ENCODE results near the gene KCNJ12.
"Not testable (repeated sequence)": the region's sequence is repeated elsewhere in the genome, so short reads cannot be mapped to it uniquely, and the experiment has no call there.

The KCNJ12 gene

DNA sequence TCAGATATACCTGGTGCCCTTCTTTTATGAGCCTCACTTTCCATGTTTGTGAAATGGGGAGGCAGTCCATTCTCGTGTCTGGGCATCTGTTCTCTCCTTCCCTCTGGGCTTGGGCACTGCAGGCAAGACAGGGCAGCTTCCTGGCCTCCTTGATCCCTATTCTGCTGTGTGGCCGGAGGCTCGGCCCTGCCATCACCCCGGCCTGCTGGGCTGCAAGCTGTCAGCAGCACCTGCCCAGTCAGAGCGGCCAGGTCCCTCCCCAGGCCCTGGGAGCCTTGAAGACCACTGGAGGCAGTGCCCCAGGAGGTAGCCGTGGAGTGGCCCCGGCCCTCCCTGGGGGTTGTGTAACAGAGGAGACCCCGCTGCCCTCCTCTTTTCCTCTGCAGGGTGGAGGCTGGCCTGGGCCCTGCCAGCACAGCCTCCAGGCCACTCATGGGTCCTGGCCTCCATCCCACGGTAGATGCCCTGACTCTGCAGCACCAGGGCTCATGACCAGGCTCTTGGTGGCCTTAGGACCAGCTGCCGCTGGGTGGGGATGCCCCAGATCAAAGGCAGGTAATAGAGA is 9.2 kb downstream of the KCNJ12 start:
- no peak for DNase-seq (ENCODE audit: low read depth in 2 of 2)

DNA sequence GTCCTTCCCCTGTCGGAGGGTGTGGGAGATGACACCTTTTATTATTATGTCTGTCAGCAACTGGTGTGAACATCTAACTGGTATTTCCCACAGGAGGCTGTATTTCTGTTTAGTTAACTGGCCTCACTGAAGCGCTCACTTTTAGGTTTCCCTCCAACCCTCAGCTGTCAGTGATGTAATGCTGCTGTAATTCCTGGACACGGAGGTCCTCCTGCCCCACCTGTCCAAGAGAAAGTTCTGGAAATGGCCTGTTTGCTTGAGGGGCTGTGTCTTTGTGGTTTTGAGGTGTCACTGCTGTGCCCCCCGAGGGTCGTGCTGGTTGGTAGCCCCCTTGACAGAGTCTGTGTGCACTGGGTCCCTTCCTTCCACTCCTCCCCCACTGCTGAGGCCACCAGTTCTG is 11.5 kb downstream of the KCNJ12 start:
- DNase-seq (ENCODE audit: low read depth in 2 of 2), result no peak

DNA sequence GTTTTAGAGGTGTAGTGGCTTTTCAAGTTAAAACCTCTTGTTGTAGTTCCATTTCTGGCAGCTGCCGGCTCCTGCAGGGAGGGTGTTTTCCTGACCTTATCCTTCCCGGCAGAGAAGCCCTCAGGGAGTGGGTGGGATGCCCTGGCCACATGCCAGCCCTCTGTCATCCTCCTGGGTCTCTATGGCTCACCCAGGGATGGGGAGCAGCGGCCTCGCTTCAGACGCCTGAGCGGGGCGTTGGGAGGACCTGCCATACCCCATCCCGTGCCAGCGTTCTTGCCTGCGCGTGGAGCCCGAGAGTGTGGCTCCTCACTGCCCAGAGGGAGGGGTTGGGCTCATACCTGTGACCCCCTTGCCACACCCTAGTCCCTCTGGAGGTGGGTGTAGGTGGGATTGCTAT is 11.9 kb downstream of the KCNJ12 start:
- DNase-seq (ENCODE audit: low read depth in 2 of 2), result no peak

DNA sequence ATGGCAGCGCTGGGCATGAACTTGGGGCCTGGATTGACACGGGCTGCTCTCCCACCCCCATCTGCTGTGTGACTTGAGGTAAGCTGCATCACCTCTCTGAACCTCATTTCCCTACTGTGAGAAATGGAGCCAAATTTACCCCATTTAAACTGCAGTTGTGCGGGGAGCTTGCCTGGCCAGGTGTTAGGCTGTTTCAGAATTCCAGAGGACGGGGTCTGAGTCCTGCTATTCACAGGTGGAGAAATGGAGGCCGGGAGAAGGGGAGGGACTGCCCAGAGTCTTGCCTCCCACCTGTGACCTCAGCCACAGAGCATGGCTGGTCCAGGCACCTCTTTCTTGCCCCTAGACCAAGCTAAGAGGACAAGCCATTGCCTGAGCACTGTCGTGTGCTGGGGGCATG is 12.8 kb downstream of the KCNJ12 start:
- DNase-seq (ENCODE audit: low read depth in 2 of 2), result no peak

DNA sequence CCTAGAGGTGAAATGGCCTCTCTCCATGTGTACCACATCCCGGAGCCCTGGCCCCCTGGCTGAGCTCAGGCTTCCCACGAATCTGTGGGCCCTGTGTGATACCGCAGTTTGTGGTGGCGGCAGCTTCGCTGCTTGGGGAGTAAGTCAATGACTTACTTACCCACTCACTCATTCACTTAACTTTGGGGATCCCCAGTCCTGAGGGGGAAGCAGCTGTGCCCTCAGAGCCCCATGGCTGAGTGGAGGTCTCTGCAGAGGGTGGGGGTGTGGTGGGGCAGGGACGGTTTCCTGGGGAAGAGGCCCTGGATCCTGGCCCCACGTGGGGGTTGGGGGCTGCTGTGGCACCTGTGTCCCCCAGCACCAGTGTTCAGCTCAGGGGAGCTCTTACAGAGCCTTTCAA is 13.2 kb downstream of the KCNJ12 start:
- DNase-seq (ENCODE audit: low read depth in 2 of 2), result no peak

DNA sequence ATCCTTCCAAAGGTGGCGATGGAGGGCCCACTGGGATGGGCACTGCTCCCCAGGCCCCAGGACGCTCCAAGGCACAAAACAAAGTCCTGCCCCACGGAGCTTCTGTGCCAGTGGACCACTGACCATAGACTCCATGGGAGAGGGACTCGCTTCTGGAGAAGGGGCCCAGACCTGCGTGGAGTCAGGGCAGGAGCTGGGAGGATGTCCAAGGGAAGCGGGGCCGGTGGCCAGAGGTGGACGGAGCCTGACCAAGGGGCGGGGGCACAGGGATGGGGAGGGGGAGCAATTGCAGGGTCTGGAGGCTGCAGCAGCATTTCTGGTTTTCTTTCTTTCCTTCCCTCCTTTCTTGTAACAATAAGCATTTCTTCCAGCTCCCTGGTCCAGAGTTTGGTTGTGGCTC is 14.1 kb downstream of the KCNJ12 start:
- DNase-seq (ENCODE audit: low read depth in 2 of 2), result no peak

DNA sequence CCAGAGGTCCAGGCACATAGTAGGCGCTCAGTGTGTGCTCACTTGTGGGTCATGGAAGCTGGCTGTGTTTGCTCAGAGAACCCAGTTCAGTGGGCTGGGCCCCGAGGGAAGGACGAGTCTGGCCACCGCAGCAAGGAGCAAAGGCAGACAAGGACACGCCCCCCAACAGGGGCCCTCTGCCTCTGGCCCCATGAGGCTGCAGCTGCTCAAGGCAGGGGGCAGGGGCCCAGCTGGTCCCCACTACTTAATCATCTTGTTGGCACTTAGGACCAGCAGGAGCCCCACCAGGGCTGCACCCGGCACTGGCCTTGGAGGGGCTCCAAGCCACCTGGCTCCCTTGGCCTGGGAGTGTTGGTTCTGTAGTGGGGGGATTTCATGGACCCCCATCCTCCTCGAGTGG is 16.1 kb downstream of the KCNJ12 start:
- no peak for DNase-seq (ENCODE audit: low read depth in 2 of 2)

DNA sequence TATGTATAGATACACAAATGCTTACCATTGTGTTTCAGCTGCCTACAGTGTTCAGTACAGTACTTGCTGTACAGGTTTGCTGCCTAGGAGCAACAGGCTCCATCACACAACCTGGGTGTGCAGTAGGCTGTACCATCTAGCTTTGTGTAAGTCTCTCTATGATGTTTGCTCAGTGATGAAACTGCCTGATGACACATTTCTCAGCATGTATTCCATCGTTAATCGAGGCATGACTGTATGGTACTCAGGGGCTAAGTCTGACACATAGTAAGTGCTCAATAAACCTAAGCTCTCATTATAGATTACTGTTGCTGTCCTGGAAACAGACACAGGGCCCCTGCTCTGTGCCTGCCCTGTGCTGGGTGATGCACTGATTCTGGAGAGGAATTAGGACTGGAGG is 18.1 kb downstream of the KCNJ12 start:
- no peak for DNase-seq (ENCODE audit: low read depth in 2 of 2)

DNA sequence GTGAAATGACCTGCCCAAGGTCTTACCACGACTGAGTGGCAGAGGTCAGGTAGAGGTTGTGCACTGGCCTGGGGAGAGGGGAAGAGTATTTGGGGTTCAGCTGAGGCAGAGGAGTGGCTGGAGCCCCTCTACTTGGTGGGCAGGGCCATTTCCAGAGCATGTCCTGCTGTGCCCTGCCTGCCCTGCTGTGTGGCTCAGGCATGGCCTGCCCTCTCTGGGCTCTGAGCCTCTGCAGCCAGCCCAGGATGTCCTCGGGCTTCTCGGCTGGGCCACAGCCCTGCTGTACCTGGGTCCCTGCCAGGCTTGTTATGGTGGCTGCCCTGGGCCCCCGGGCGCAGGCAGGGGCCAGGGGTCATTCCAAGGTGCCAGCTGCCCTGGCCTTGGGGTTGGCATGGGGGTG is 19.6 kb downstream of the KCNJ12 start:
- DNase-seq (ENCODE audit: low read depth in 2 of 2), result no peak

DNA sequence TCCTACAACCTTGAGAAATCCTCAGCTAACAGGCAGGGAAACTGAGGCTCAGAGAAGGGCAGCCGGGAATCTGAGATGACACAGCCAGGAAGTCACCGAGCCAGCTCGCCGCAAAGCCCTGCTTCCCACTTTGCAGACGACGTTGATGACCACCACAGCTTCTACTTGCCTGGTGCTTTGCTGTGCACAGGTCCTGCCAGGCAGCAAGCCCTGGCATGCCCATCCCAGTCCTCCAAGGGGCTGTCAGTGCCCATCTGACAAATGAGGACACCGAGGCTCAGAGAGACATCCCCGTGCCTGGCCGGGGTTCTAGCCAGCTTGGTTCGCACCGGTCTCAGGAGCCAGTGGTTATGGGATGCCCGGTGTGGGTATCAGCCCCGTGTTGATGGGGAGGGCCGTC is 20.1 kb downstream of the KCNJ12 start:
- DNase-seq (ENCODE audit: low read depth in 2 of 2), result no peak

DNA sequence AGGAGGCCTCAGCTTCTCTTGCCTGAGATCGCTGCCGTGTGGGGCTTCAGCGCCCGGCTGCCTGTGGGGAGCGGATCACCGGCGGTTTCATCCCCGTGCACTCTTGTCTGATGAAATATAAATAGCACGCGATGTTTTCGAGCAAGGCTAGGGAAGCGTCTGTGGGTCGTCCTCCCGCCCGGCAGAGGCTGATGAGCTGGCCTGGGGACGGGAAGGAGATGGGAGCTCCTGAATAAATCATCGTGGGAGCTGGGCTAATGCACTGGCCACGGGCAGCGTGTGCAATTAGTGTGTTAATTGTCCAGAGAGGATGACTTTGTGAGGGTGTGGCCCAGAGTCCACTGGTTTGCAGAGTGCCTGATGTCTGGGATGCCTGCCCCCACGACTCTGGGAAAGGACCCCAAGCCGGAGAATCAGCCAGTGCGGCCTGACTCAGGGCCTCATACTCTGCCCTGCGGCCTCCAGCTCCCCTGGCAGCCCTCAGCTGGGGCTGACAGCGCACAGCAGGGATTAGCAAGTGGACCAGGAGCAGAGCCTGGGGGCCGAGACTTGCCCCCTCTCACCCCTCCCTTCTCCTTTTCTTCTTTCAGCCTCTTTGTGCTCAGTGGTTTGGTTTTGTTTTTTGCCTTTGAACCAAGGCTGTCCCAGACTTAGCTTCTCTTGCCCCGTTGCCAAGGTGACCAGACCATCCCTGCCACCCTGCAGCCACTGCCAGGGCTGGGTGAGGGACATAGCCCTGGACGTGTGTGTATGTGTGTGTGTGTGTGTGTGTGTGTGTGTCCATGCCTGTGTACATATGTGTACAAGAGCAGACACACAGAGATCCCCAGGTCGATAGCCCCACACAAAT is 21.4 kb downstream of the KCNJ12 start:
- DNase-seq (ENCODE audit: low read depth in 2 of 2), result no peak

DNA sequence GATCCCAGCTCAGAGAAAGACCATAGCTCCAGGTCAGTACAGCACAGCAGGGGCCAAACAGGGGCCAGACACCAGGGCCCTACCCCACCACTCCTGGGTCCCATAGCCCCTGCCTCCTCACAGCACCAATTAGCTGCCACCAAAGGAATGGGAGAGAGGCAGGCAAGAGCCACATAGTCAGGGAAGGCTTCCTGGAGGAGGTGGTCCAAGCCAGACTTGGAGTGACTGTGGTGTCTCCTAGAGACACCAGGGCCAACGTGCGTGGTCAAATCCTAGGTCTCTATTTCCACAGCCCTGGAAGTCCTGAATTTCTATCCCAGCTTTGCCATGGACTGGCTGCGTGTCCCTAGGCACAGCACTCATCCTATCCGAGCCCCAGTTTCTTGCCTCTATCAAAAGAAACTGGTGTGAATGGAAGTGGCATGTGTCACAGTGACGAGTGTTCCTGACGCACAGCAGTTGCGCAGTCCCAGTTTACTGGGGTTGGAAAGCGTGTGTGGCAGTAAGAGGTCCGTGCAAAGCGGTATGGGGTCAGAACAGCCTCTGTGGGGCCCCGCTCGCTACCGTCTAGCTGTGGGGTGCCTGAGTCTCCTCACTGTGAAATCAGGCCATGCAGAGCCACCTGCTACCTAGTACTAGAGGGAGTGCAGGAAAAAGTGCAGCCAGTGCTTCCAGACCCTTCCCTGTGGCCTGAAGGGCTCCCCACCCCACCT is 23.5 kb downstream of the KCNJ12 start:
- DNase-seq (ENCODE audit: low read depth in 2 of 2), result no peak

DNA sequence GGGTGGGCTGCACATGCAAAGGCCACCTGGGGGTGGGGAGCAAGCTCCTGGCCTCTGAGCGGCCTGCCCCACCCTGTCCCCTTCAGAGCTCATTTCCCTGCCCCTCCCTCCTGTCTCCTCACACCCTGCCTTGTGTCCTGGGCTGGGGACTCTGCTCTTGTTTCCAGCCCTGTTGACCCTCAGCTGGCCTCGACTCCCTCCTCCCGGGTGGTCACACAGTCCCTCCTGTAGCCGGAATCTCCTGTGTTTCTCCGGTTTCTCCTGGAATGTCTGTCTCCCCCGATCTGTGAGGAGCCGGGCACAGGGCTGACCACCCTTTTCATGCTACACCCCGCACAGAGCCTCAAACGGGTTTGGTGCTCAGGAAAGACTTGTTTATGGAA is 24.0 kb downstream of the KCNJ12 start:
- DNase-seq (ENCODE audit: low read depth in 2 of 2), result not testable (repeated sequence)

DNA sequence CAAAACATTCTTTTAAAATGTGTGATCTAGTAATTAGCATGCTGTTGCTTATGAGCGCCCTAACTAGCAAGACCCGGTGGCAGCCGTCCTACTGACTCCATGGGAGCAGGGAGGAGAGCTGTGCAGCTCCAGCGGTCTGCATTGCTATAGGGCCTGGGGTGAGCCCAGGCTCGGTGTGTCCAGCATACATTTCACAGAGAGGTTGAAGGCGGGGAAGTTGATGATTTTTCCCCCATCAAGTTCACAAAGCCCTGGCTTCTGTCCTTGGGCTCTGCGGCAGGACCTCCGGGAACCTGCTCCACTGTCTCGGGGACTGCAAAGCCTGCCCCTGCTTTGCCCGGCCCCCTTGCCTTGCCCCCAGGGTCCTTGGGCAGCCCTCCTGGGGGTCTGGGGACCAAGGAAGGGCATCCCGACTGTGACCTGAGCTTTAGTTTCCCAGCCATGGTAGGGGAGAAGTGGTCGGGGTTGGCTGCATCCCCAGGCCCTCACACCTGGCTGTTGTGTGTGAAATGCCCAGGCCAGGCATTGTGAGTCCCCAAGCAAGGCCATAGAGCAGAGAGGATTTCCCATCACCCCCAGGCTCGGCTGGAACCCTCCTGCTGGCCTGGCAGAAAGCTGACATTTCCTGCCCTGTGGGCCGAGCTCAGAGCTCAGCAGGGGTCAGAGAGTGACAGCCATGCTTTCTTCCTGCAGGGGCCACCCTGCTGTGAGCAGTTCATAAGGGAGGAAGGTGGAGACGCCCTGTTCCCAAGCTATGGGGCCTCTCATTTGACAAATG is 24.8 kb downstream of the KCNJ12 start:
- DNase-seq (ENCODE audit: low read depth in 2 of 2), result no peak

DNA sequence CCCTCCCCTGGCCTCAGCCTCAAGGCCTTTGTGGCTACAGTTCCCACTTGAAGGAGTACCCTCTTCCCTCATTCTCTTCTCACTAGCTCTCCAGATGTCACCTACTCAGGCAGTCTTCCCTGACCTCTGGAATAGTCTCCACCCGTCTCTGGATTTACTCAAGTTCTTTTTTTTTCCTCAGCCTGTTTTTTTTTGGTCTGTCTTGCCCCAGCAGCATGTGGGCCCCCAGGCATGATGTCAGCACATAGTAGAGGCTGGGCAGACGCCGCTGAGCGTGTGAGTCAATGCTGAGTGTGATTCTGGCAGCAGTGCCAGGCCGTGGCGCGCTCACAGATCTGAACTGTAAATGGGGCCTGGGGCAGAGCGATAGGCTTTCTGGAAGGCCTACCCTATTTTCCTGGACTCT is 26.0 kb downstream of the KCNJ12 start:
- not testable (repeated sequence) for DNase-seq (ENCODE audit: low read depth in 2 of 2)

DNA sequence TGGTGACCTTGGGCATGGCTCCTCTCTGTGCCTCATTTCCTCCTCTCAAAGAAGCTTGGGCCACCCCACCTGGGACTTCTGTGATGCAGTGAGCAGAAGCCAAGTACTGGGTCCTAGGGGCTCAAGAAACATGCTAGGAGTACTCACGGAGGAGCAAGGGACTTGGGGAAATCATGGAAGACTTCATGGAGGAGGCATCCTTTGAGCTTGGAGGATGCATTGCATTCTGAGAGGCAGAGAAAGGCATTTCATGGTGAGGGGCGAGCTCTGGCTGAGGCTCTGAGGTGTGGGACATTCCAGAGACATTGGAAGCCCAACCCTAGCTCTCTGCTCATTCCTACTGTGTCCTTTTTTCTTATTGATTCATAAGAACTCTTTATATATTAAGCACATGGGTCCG is 26.8 kb downstream of the KCNJ12 start:
- not testable (repeated sequence) for DNase-seq (ENCODE audit: low read depth in 2 of 2)

DNA sequence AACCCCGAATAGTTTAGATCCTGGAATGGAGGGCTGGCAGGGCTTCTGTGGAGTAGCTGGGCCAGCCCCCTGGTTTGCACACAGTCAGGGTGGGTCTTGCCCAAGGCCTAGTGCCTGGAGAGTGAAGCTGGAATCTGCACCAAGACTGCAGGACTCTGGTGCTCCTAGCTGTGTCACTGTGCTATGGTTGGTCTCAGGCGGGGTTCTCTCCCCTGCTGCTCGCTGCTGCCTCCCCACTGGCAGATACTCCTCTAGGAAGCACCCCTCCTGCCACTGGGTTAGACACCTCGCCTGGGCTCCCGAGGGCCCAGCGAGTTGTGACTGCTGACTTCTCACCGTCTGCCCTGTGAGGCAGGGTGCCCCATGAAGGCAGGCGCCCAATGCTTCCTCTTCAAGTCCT is 27.9 kb downstream of the KCNJ12 start:
- not testable (repeated sequence) for DNase-seq (ENCODE audit: low read depth in 2 of 2)

DNA sequence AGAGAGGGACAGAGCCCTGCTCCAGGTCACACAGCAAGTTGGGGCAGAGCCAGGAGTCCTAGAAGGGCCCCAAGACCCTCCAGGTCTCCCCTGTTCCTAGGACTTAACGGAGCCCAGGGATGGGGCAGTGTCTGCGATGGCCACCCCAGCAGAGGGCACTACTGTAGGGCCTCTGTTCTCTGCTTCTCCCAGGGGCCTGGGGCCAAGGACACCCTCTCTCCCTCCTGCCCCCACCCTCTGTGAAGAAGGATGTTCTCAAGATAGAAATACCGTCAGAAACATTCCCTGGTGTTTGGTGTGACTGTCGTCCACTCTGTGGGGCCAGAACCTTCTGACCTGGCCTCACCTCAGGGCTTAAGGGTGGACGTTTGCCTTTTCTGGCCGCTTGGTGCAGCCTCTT is 28.4 kb downstream of the KCNJ12 start:
- not testable (repeated sequence) for DNase-seq (ENCODE audit: low read depth in 2 of 2)

DNA sequence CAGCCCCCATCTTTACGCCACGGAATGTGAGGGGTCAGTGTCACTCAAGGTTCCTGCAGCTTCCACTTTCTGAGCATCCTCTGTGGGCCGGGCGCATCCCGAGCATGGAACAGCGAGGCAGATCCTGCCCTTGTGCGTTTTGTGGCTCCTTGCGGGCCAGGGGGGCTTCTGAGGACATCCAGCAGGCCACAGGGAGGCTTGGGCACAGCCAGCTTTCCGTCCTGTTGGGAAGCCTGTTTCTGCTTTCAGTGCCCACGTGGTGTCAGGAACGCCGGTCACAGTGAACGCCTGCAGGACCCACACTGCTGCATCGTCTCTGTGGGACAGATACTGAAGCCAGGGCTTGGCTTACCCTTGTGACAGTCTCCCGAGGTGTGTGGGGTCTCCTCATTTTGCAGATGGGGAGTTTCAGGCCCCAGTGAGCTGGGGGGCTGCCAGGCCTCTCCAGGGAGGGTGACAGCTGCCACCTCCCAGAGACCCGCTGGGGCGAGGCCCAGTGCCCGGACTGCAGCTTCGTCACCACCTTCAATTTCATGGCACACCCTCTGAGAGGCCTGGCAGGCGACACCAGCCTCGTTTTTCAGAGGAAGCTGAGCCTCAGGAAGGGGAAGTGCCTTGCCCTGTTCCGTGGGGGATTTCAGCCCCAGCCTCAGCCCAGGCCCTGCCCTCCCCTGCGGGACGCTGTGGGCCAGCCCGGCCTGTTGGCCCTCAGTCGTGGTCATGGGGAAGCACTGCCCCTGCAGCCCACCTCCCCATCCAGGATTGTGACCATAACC is 29.0 kb downstream of the KCNJ12 start:
- not testable (repeated sequence) for DNase-seq (ENCODE audit: low read depth in 2 of 2)

DNA sequence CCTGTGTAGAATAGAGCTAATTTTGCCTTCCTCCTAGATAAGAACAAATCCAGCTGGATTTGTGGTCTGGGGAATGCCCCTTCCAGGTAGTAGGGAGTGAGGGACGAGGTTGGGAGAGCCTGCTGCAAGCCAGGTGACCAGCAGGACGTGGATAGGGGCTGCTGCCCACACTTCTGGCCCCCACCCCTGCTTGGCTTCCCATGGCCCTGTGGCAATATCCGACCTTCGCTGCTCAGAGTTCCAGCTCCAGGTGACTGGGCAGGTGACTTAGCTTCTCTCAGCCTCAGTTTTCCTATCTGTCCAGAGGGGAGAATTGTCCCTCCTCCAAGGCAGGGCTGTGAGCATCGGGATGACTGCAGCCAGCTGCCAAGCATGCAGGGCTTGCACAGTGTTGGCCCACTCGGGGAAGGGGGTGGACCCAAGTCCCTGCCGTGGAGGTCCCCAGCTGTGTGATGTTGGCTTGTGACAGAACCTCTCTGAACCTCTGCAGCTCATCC is 29.8 kb downstream of the KCNJ12 start:
- not testable (repeated sequence) for DNase-seq (ENCODE audit: low read depth in 2 of 2)

Data from activated CD4-positive, alpha-beta T cell treated with anti-CD3 and anti-CD28 coated beads for 24 hours (primary cell).